Gastroesophageal sphincter (tissue), 3 donors: Measurements from ENCODE around the gene IRGC.

ENCODE experiments used
- CTCF ChIP-seq, 4 experiments: fragments of 200-600 bp in 2 of 4; fragments of 450-650 bp in 2 of 4; sonication (generic) in 1 of 4; IDR thresholded peaks; one replicate each; pipeline ENCODE4 v1.5.1; 2017 to 2019; ENCODE audit warnings: antibody characterized with exemption in 4 of 4, mild to moderate bottlenecking in 2 of 4, moderate library complexity in 2 of 4
- EP300 ChIP-seq: sonication (generic); formaldehyde crosslinking; IDR thresholded peaks from one replicate; pipeline ENCODE4 v1.6.1; 2017; ENCODE audit warnings: antibody characterized with exemption, mild to moderate bottlenecking
- POLR2A ChIP-seq, 2 donors: fragments of 450-650 bp; IDR thresholded peaks; one replicate each; pipeline ENCODE4 v1.6.1; 2017; ENCODE audit warnings: antibody characterized with exemption in 2 of 2, mild to moderate bottlenecking in 2 of 2, moderate library complexity in 1 of 2

GRCh38 chr19:43692385-43692784 is 23.5 kb upstream of the IRGC start:
- no peak for TF ChIP-seq EP300
- TF ChIP-seq CTCF (IDR thresholded peaks at IDR 0.05) = no peak
- TF ChIP-seq POLR2A (IDR thresholded peaks at IDR 0.05) = no peak
